ENCODE results near the gene PIK3R4. TPM values are rescaled to one million over a fixed set of nuclear protein-coding genes. Genes with fewer than 3 reads are reported as not detected.

Gene PIK3R4
- total RNA-seq, 1 experiment from 2014 or later: 47.3 TPM

DNA sequence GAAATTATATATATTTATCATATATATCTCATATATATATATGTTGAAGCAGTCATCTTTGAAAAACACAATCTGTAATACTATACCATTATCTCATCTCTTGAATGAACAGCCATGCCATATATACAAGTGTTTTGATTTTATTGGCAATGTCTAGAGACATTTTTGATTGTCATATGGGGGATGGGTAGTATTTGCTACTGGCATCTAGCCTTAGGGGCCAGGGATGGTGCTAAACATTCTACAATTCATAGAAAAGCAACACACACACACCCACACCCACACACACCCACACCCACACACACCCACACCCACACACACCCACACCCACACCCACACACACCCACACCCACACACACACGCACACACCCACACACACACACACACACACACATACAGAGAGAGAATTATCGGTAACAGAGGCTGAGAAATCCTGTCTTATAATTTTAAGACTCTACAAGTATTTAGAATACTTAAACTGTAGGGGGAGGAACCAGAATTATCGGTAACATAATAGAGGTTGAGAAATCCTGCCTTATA is 11.1 kb upstream of the PIK3R4 start:
- intact Hi-C loops (cut with micrococcal nuclease; ENCODE audit: unreplicated experiment): loop anchor here (5.0 kb wide), 2 partner anchors 205 to 270 kb away; partner anchors contain the start of genes ASTE1 and NEK11

GRCh38 chr3:130755666-130756065 is 9.0 kb upstream of the PIK3R4 start:
- H3K4me3 Mint-ChIP-seq (ENCODE audit: low read depth, unreplicated experiment): no peak overlapping the region
- DNase-seq: peak; percentile 77
- H3K36me3 Mint-ChIP-seq (ENCODE audit: insufficient read depth, unreplicated experiment): no peaks in the 10 kb centered on the region
- CTCF ChIA-PET: interaction anchor here (0.8 to 1.6 kb wide), 6 partner anchors 8 to 150 kb away, joined by 3 to 16 read pairs (median 3); partner anchors contain the start of gene ATP2C1
- intact Hi-C loops (cut with micrococcal nuclease; ENCODE audit: unreplicated experiment): loop anchor here (5.0 kb wide), 2 partner anchors 207 to 272 kb away; partner anchors contain the start of genes ASTE1 and NEK11
- no peak for TF ChIP-seq CTCF (IDR thresholded peaks at IDR 0.05; ENCODE audit: unreplicated experiment)
- no peak overlapping the region for H3K27ac Mint-ChIP-seq (ENCODE audit: unreplicated experiment)
- no TSS peak for BruUV-seq (replicated peaks)
- H3K9me3 Mint-ChIP-seq (ENCODE audit: low read depth, unreplicated experiment): no peaks in the 10 kb centered on the region
- H3K4me1 Mint-ChIP-seq (ENCODE audit: low read depth, unreplicated experiment): peaks cover 20% of the 10 kb centered on the region
- H3K27me3 Mint-ChIP-seq (ENCODE audit: unreplicated experiment): no peaks in the 10 kb centered on the region

More for the DNA sequence above, 11.1 kb upstream of the PIK3R4 start:
- CTCF ChIA-PET: interaction anchor here (4.3 kb wide), 1 partner anchor 136 kb away, joined by 44 read pairs; the partner anchor contains the start of gene ATP2C1
- Mint-ChIP-seq H3K27ac (ENCODE audit: unreplicated experiment) (no peak overlapping the region), H3K9me3 (ENCODE audit: low read depth, unreplicated experiment) (no peaks in the 10 kb centered on the region), H3K36me3 (ENCODE audit: insufficient read depth, unreplicated experiment) (no peaks in the 10 kb centered on the region), H3K27me3 (ENCODE audit: unreplicated experiment) (no peaks in the 10 kb centered on the region), H3K4me3 (ENCODE audit: low read depth, unreplicated experiment) (no peak overlapping the region), H3K4me1 (ENCODE audit: low read depth, unreplicated experiment) (peaks cover 29% of the 10 kb centered on the region)
- BruUV-seq (replicated peaks): no TSS peak
- DNase-seq: no peak
- TF ChIP-seq CTCF (IDR thresholded peaks at IDR 0.05; ENCODE audit: unreplicated experiment): no peak

GRCh38 chr3:130748981-130749380 is 2.4 kb upstream of the PIK3R4 start:
- Mint-ChIP-seq H3K27ac (ENCODE audit: unreplicated experiment) (no peak overlapping the region), H3K27me3 (ENCODE audit: unreplicated experiment) (no peaks in the 10 kb centered on the region), H3K4me3 (ENCODE audit: low read depth, unreplicated experiment) (no peak overlapping the region), H3K36me3 (ENCODE audit: insufficient read depth, unreplicated experiment) (peaks cover 27% of the 10 kb centered on the region), H3K9me3 (ENCODE audit: low read depth, unreplicated experiment) (no peaks in the 10 kb centered on the region), H3K4me1 (ENCODE audit: low read depth, unreplicated experiment) (peaks cover under 1% of the 10 kb centered on the region)
- TF ChIP-seq CTCF (IDR thresholded peaks at IDR 0.05; ENCODE audit: unreplicated experiment): no peak
- CTCF ChIA-PET: interaction anchor here (2.3 kb wide), 1 partner anchor 144 kb away, joined by 7 read pairs; the partner anchor contains the start of gene ATP2C1
- DNase-seq: no peak
- BruUV-seq (replicated peaks): no TSS peak
- intact Hi-C loops (cut with micrococcal nuclease; ENCODE audit: unreplicated experiment): no loop called here

- CTCF ChIA-PET: interaction anchor here (1.1 to 2.3 kb wide), 2 partner anchors 102 to 145 kb away, joined by 6 to 7 read pairs; partner anchors contain the start of gene ATP2C1
- Mint-ChIP-seq H3K36me3 (ENCODE audit: insufficient read depth, unreplicated experiment) (peaks cover 32% of the 10 kb centered on the region), H3K27ac (ENCODE audit: unreplicated experiment) (peak overlapping the region; percentile 88), H3K9me3 (ENCODE audit: low read depth, unreplicated experiment) (no peaks in the 10 kb centered on the region), H3K27me3 (ENCODE audit: unreplicated experiment) (no peaks in the 10 kb centered on the region), H3K4me3 (ENCODE audit: low read depth, unreplicated experiment) (peak overlapping the region; percentile 83), H3K4me1 (ENCODE audit: low read depth, unreplicated experiment) (peaks cover 6% of the 10 kb centered on the region)
- intact Hi-C loops (cut with micrococcal nuclease; ENCODE audit: unreplicated experiment): no loop called here
- no peak for DNase-seq
- no peak for TF ChIP-seq CTCF (IDR thresholded peaks at IDR 0.05; ENCODE audit: unreplicated experiment)
- TSS peak; percentile 40 for BruUV-seq (replicated peaks)
Observed at GRCh38 chr3:130748467-130748861, 1.8 kb upstream of the PIK3R4 start.
